GM18907 (cell line): Measurements from ENCODE around the gene EXOC4.
"Not testable (repeated sequence)": the region's sequence is repeated elsewhere in the genome, so short reads cannot be mapped to it uniquely, and the experiment has no call there.

Experiments
- ATAC-seq: cut with Tn5 transposase; IDR thresholded peaks from one replicate; pipeline ENCODE4 v1.9.1; 2021; ENCODE audit warnings: mild to moderate bottlenecking, moderate library complexity; ENCODE audit not compliant: unreplicated experiment

Gene EXOC4

GRCh38 chr7:133252858-133253518 lies at the start of gene EXOC4:
Gene EXOC4, plus strand, starts transcription at chr7:133253078.
- ATAC-seq = peak; percentile 98

GRCh38 chr7:133203490-133203889 lies 49.4 kb upstream of the EXOC4 start:
- no peak for ATAC-seq

- no peak for ATAC-seq
Measured at GRCh38 chr7:133207687-133208086, 45.2 kb upstream of the EXOC4 start.

GRCh38 chr7:133210817-133211216 lies 42.1 kb upstream of the EXOC4 start:
- ATAC-seq = not testable (repeated sequence)

GRCh38 chr7:133213772-133214171 lies 39.1 kb upstream of the EXOC4 start:
- ATAC-seq = not testable (repeated sequence)

GRCh38 chr7:133217773-133218172 lies 35.1 kb upstream of the EXOC4 start:
- no peak for ATAC-seq

- ATAC-seq = no peak
Measured at GRCh38 chr7:133230591-133231194, 22.2 kb upstream of the EXOC4 start.

- no peak for ATAC-seq
Measured at GRCh38 chr7:133233142-133233541, 19.7 kb upstream of the EXOC4 start.

GRCh38 chr7:133234961-133235875 lies 17.7 kb upstream of the EXOC4 start:
- no peak for ATAC-seq

- no peak for ATAC-seq
Measured at GRCh38 chr7:133237545-133237944, 15.3 kb upstream of the EXOC4 start.

- no peak for ATAC-seq
Measured at GRCh38 chr7:133240302-133240701, 12.6 kb upstream of the EXOC4 start.

- ATAC-seq = no peak
Measured at GRCh38 chr7:133246558-133246957, 6.3 kb upstream of the EXOC4 start.

GRCh38 chr7:133248901-133249300 lies 4.0 kb upstream of the EXOC4 start:
- no peak for ATAC-seq

- no peak for ATAC-seq
Measured at GRCh38 chr7:133252506-133252857, 396 bp upstream of the EXOC4 start.

- ATAC-seq = no peak
Measured at GRCh38 chr7:133253519-133253875, 619 bp downstream of the EXOC4 start.

- no peak for ATAC-seq
Measured at GRCh38 chr7:133255486-133255885, 2.6 kb downstream of the EXOC4 start.

GRCh38 chr7:133258174-133258573 lies 5.3 kb downstream of the EXOC4 start:
- ATAC-seq = peak; percentile 51

- no peak for ATAC-seq
Measured at GRCh38 chr7:133265821-133266220, 12.9 kb downstream of the EXOC4 start.

- ATAC-seq = no peak
Measured at GRCh38 chr7:133268355-133268754, 15.5 kb downstream of the EXOC4 start.

- no peak for ATAC-seq
Measured at GRCh38 chr7:133272336-133272735, 19.5 kb downstream of the EXOC4 start.

GRCh38 chr7:133273227-133273626 lies 20.3 kb downstream of the EXOC4 start:
- no peak for ATAC-seq

GRCh38 chr7:133274265-133274664 lies 21.4 kb downstream of the EXOC4 start:
- no peak for ATAC-seq
